Activated gamma-delta T cell treated with Interleukin-2 at 50 U/mL for 16 hours (primary cell): ENCODE results near the gene HORMAD2.

ENCODE experiments used
- DNase-seq: peaks from one replicate; pipeline ENCODE4 v3.0.0-alpha.2; 2020

HORMAD2 gene

GRCh38 chr22:30170129-30170528, 89.9 kb downstream of the HORMAD2 start:
- no peak for DNase-seq

DNA sequence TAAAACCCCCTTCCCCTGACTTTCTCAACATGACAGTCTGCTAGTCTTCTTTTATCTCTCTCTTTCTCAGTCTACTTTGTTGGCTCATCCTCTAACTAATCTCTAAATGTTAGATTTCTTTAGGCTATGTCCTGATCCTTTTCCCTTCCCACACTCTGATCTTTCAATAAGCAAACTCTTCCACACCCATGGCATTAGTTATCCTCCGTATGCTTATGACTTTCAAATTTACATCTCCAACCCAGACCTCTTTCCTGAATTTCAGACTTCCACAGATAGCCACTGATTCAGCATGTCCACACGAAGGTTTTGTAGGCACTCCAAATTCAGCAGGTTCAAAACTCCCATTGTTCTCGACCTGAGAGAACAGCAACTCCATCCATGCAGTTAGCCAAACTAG, 90.7 kb downstream of the HORMAD2 start:
- DNase-seq: no peak

- no peak for DNase-seq
These were observed 95.5 kb downstream of the HORMAD2 start for GRCh38 chr22:30175690-30176288.

- no peak for DNase-seq
These were observed 96.2 kb downstream of the HORMAD2 start for GRCh38 chr22:30176431-30176830.

DNA sequence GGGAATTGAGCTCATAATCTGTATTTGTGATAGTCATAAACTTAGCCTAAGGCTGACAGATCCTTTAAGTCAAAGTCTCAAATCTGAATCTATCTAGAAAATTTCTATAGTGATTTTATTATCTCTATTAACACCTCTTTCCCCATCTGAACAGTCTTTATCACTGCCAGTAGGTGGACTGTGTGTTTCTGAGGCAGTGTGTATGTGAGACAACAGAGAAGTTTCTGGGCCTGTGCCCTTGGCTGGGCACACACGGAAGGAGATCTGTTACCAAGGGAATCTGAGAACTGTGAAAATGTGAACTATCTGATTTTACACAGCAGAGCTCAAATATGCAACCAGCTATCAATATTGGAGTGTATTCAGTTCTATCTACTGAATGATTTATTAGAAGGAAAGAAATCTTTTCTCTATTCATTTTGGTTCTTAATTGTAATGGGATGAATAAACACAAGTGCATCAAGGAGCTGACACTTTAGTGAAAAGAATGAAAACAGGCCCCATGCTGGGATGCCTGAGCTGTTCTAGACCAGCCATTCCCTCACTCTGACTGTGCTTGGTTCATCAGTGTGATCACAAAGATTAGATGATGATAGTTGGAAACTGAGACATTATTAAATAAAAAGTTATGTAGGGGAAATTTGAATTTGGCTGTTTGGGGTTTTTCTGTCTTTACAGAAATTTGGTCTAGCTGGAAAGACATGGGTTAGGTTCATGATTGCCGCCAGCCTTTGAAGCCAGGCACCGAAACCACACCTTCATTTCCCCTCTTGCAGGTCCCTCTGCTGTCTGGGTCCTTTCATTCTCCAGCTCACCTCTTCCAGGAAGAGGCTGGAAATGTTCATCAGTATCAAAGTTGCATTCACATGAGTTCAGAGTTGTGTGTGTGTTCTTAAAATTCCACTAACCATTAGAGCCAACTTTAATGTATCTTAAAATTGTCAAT, 98.2 kb downstream of the HORMAD2 start:
- DNase-seq: no peak

- DNase-seq: no peak
These were observed 100.4 kb downstream of the HORMAD2 start for GRCh38 chr22:30180616-30181015.

DNA sequence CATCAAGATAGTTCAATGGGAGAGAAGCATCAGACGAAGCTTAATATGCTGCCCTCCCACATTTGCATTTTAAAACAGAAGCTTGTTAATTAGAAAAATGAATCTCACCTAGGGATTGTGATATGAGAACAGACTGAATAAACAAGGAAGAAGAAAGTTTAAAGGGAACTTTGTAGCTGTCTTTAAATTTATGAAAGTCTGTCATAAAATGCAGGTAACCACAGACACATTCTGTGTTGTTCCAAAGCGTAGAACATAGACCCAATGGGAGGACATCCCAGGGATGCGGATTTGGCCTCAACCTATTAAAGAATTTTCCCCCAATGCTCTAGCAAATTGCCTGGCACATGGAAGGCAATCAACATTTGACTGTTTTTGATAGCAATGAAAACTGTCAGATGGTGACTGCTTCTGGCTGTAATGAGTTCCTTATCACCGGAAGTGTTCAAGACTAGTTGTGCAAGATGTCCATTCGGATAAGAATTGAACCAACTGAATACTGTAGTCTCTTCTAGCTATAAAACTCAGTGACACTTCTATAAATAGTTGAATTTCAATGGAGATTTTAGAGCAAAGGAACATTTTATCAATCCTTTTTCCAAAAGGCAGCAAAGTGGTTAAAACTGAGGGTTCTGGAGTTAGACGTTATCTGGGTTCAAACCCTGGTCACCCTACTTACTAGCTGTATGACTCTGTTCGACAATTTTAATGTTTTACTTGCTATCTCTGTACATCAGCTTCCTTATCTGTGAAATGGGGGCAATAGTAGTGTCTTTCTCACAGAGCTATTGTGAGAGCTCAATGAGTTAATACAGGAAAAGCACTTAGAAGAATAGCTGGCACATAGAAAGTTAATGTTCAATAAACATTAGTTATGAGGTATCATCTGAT, 101.4 kb downstream of the HORMAD2 start:
- no peak for DNase-seq

DNA sequence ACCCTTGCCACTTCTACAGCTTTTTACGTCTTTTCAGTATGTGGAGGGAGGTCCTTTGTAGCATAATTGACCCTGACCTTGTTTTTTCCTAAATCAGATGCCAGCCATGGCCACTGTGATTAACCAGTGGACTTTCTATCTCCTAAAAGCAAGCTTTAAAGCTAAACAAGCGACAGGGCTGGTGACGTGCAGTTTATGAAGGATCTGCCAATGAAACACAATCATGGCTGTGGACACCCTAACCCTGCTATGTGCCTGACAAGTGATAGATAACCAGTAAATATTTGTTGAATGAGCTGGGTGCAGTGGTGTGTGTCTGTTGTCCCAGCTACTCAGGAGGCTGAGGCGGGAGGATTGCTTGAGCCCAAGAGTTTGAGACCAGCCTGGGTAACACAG, 102.1 kb downstream of the HORMAD2 start:
- DNase-seq: no peak

DNA sequence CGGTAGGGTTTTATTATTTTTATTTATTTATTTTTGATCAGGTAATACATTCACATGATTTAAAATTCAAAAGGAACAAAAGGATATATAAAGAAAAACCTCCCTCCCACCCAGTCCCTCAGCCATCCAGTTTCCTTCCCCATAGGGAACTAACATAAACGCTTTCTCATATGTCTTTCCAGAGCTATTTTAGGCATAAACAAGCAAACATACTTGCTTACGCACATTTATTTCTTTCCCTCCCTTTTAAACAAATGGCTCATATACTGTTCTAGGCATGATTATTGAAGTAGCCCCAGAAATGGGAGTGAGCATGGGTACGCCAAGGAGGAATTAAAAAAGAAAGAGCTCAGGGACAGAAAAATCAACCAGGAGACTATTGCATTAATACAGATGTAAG, 102.6 kb downstream of the HORMAD2 start:
- DNase-seq: no peak

DNA sequence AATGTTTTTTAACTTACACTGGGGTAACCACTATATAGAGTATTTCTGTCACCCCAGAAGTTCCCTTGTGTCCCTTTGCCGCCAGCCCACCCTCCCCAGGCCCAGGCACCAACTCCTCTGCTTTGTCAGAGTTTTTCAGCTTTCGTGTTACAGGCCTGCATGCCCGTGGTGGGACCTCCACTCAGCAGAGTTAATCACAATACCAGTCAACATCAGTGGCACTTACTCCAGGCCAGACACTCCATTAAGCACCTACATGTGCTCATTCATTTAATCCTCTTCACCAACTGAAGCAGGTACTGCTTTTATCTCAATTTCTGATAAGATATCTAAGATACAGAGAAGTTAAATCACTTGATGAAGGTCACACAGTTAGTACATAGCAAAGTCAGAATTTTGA, 103.0 kb downstream of the HORMAD2 start:
- no peak for DNase-seq

DNA sequence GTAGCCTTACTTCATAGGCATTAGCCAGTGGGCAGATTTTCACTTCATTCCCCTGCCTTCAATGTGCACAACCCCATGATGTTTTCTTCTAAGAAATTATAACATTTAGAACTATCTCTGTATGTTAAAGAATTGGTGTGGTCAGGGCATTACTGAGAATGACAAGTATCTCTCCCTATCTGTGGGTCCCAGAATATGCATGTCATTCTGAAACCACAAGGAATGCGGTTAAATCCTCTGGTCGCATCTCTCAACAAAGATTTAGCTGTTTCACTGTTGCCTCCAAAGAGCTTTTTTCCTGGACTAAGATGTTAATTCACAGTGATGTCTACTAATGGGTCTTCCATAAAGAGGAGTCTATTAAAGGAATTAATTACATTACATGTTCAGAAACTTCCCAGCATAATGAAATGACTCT, 103.6 kb downstream of the HORMAD2 start:
- no peak for DNase-seq

- DNase-seq: no peak
These were observed 104.9 kb downstream of the HORMAD2 start for GRCh38 chr22:30185129-30185528.

GRCh38 chr22:30185549-30185948, 105.3 kb downstream of the HORMAD2 start:
- DNase-seq: no peak

DNA sequence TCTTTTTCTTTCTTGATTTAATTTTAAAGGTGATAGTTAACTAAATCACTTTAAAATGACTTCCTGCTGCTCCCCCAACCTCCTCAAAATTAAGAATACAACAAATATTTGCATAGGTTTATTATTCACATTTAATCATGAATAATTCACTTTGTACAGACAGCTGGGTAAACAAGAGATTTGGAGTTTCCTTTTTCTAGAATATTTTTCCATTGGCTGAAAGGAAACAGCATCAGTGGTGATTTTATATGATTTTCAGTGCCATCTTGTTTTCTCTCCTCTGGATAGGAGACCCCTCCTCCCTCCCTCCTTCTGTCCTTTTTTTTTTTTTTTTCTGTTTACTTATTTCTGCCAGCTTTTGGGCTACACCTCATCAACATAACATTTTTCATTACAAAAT, 105.8 kb downstream of the HORMAD2 start:
- no peak for DNase-seq

DNA sequence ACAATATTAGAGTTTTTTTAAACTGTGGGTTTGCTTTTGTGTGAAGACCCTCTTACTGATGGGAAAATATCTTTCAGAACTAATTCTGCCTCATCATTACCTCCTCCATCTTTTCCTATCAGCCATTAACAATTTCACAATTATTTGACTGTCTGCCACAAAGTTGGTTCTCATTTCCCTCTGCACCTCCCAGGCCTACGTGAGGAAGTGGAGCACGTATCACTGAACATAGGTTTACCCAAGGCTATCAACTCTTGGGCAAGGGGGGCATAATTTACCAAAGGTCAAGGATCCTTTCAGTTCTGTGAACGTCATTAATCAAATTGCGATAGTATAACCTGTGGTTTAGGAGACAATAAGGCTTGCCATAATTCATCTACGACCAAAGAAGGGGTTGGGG, 106.2 kb downstream of the HORMAD2 start:
- DNase-seq: no peak

- no peak for DNase-seq
These were observed 106.8 kb downstream of the HORMAD2 start for GRCh38 chr22:30187094-30187493.

GRCh38 chr22:30187529-30188407, 107.5 kb downstream of the HORMAD2 start:
- no peak for DNase-seq

DNA sequence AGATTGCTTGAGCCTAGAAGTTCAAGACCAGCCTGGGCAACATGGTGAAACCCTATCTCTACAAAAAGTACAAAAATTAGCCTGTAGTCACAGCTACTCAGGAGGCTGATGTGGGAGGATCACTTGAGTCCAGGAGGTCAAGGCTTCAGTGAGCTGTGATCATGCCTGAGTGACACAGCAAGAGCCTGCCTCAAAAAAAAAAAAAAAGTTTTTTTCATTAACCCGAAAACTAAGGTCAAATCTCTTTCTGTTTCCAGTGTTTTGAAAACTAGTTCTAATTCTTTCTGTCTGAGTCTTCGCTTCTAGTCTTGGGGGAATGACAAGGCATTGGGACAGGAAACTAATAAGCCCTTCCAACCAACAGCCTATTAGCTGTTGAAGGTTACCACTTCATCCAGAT, 108.6 kb downstream of the HORMAD2 start:
- DNase-seq: no peak

DNA sequence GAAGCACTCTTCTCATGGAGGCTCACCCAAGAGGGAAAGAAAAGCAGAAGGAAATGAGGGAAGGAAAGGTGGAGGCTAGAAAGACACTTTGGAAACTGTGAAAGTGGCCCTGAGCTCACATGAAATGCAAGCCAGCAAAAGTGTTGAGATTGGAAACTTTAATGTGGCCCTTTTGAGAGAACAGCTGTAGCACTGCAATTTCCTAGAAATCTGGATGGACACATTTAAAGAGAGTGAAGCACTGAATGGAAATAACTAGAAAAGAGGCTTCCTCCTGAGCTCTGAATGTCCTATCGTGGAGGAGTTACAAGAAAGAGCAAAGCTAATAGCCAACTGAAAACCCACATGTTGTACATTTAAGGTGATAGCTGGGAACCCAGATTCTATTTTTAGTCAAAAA, 110.3 kb downstream of the HORMAD2 start:
- DNase-seq: no peak

- DNase-seq: no peak
These were observed 110.9 kb downstream of the HORMAD2 start for GRCh38 chr22:30191040-30191701.

DNA sequence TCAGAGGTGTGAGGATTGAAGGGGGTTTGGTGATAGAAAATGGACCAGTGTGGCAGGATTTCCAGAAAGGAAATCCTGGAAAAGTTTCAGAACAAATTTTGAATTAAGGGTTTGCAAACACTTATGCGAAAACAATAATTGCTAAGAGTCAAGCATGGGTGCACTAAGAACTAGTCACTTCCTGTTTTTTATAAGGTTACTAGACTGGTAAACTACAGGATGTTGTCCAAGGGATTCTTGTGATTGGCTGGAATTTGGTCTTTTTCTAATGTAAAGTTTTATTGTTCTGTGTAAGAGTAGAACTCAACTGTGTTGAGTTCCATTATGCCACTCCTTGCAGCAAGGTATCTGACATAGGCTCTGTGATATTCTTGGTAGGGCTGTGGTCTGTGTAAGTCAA, 112.2 kb downstream of the HORMAD2 start:
- DNase-seq: no peak
